Liver (tissue), 9 donors: ENCODE measurements around the gene NEURL1. TPM values are rescaled to one million over a fixed set of nuclear protein-coding genes. Genes with fewer than 3 reads are reported as not detected.

Source experiments
- DNase-seq: peaks from one replicate; pipeline ENCODE4 v3.0.0-alpha.2; 2017; ENCODE audit warnings: low spot score
- H3K27ac ChIP-seq, 2 donors: one replicate each; pipeline ENCODE4 v1.7.0; 2013; ENCODE audit warnings: inconsistent platforms in 2 of 2, low read length in 2 of 2, control low read depth in 1 of 2, low read depth in 1 of 2, mild to moderate bottlenecking in 1 of 2
- H3K27me3 ChIP-seq, 4 donors: one replicate each; pipeline versions ENCODE4 v1.6.1 to v1.7.0; 2013; ENCODE audit warnings: low read length in 3 of 4, inconsistent platforms in 1 of 4, mild to moderate bottlenecking in 1 of 4, moderate library complexity in 1 of 4; ENCODE audit not compliant: control insufficient read depth in 4 of 4, insufficient read depth in 4 of 4
- H3K36me3 ChIP-seq, 4 donors: one replicate each; pipeline versions ENCODE4 v1.6.1 to v1.7.0; 2013; ENCODE audit warnings: low read length in 3 of 4, mild to moderate bottlenecking in 3 of 4, low read depth in 1 of 4, moderate library complexity in 1 of 4; ENCODE audit not compliant: control insufficient read depth in 4 of 4, insufficient read depth in 3 of 4
- H3K4me1 ChIP-seq, 4 donors: one replicate each; pipeline versions ENCODE4 v1.6.1 to v1.7.0; 2013; ENCODE audit warnings: low read length in 3 of 4, mild to moderate bottlenecking in 3 of 4, moderate library complexity in 1 of 4; ENCODE audit not compliant: control insufficient read depth in 4 of 4, insufficient read depth in 4 of 4
- H3K4me3 ChIP-seq, 3 donors: one replicate each; pipeline versions ENCODE4 v1.6.1 to v1.7.0; 2013; ENCODE audit warnings: low read length in 3 of 3, control low read depth in 1 of 3, low read depth in 1 of 3, mild to moderate bottlenecking in 1 of 3
- H3K9ac ChIP-seq, 2 donors: one replicate each; pipeline ENCODE4 v1.7.0; 2013; ENCODE audit warnings: low read length in 2 of 2, mild to moderate bottlenecking in 2 of 2, moderate library complexity in 2 of 2, control low read depth in 1 of 2, low read depth in 1 of 2
- H3K9me3 ChIP-seq, 4 donors: one replicate each; pipeline versions ENCODE4 v1.6.1 to v1.7.0; 2013; ENCODE audit warnings: low read length in 3 of 4; ENCODE audit not compliant: control insufficient read depth in 4 of 4
- EGR1 ChIP-seq, 2 donors: IDR thresholded peaks; 2 replicates each; pipeline ENCODE4 v1.6.1; 2016 to 2018; ENCODE audit warnings: antibody characterized with exemption in 2 of 2, low read depth in 2 of 2
- FOXA1 ChIP-seq: IDR thresholded peaks from 2 replicates; pipeline ENCODE4 v1.6.1; 2016; ENCODE audit warnings: antibody characterized with exemption
- GABPA ChIP-seq, 2 donors: IDR thresholded peaks in 1 of 2; conservative IDR thresholded peaks in 1 of 2; 2 replicates each; pipeline ENCODE4 v1.6.1; 2016; ENCODE audit warnings: antibody characterized with exemption in 2 of 2, mild to moderate bottlenecking in 1 of 2, moderate library complexity in 1 of 2
- HNF4A ChIP-seq, 2 donors: conservative IDR thresholded peaks; 2 replicates each; pipeline ENCODE4 v1.6.1; 2016; ENCODE audit warnings: antibody characterized with exemption in 2 of 2, mild to moderate bottlenecking in 2 of 2
- HNF4G ChIP-seq: IDR thresholded peaks from 2 replicates; pipeline ENCODE4 v1.6.1; 2016; ENCODE audit warnings: antibody characterized with exemption
- RAD21 ChIP-seq, 2 donors: IDR thresholded peaks; 2 replicates each; pipeline ENCODE4 v1.6.1; 2016; ENCODE audit warnings: antibody characterized with exemption in 2 of 2, mild to moderate bottlenecking in 2 of 2
- REST ChIP-seq: IDR thresholded peaks from 2 replicates; pipeline ENCODE4 v1.6.1; 2016; ENCODE audit warnings: antibody characterized with exemption, mild to moderate bottlenecking
- RXRA ChIP-seq, 2 donors: IDR thresholded peaks; 2 replicates each; pipeline ENCODE4 v1.6.1; 2017 to 2018; ENCODE audit warnings: antibody characterized with exemption in 2 of 2, mild to moderate bottlenecking in 1 of 2
- YY1 ChIP-seq: IDR thresholded peaks from 2 replicates; pipeline ENCODE4 v1.6.1; 2016; ENCODE audit warnings: antibody characterized with exemption, mild to moderate bottlenecking
- WGBS: extraction: QIAGEN DNeasy Blood & Tissue Kit; methylation state at CpG from one replicate; pipeline ENCODE4 v1.1.7; 2013; 5-methylcytosine and 5-hydroxymethylcytosine counted together
- polyA plus RNA-seq, 2 donors: library from polyadenylated mRNA; stranded (reverse) in 1 of 2; unstranded in 1 of 2; fragments of 200-250 nt in 1 of 2; fragments of >200 nt in 1 of 2; fragmentation: Nextera tagmentation in 1 of 2; extraction: Ambion mirVana in 1 of 2; gene quantifications; one replicate each; pipeline versions ENCODE4 v1.2.1 to v1.2.3, GENCODE V29; 2013 to 2015
- total RNA-seq, 2 donors: library from RNA; depleted of rRNA; stranded (reverse); fragments of >200 nt; gene quantifications; one replicate each; pipeline ENCODE4 v1.2.3, GENCODE V29; 2014
- donor health status: healthy.
- donor health status: healthy.
- donor health status: healthy.
- donor health status: healthy.
- donor health status: healthy.

NEURL1 gene
- total and polyA plus RNA-seq, 4 donors = 0.11 to 3.9 (median 0.74) TPM

DNA sequence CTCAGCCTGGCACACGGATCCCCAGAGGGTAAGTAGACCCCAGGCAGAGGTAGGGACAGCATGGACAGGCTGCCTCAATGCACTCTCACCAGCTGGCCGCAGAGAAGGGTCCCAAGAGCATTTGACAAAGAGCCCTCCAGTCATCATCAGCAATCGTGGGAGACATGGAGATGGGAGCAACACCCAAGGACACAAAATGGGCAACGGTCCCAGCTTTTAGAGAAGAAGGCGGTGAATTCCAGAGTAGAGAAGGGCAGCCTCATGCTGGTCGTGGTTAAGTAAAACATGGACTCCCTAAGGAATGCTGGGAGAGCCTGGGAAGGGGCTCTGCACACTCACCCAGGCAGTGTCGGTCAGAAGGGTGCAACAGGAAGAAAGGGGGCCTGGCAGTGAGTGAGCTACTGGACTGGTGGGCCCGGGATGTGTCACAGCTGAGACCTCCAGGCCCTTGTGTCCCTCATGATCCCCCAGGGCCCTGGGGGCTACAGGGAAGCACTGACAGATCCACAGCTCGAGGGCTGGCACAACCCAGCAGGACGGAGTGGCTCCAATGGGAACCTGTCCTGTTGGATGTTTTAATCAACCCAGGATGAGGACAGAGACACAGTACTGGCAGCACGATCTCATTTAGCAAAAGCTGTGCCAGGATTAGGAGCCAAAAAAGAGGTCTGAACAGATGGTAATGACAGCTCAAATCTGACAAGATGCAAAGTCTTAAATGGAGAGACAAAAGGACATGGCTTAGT is 147.1 kb downstream of the NEURL1 start:
- H3K27me3 ChIP-seq = no peaks in the 10 kb centered on the region
- H3K36me3 ChIP-seq = peaks cover 0 to 4% (median 0%) of the 10 kb centered on the region in 4 donors
- no peaks in the 10 kb centered on the region for H3K9me3 ChIP-seq
- H3K4me1 ChIP-seq = peaks cover 0 to 22% (median 18%) of the 10 kb centered on the region in 4 donors
- 75% methylated on average over 11 of the region's 11 CpGs for WGBS
- no peak overlapping the region for H3K9ac ChIP-seq
- DNase-seq = no peak
- TF ChIP-seq REST = no peak
- TF ChIP-seq RAD21 (IDR thresholded peaks at IDR 0.05) = no peak
- TF ChIP-seq FOXA1 = no peak
- TF ChIP-seq YY1 = no peak
- TF ChIP-seq GABPA (IDR thresholded peaks at IDR 0.05 in 1 of 2, conservative IDR thresholded peaks at IDR 0.05 in 1 of 2) = no peak
- TF ChIP-seq RXRA (IDR thresholded peaks at IDR 0.05) = no peak
- H3K4me3 ChIP-seq = no peak overlapping the region
- H3K27ac ChIP-seq = no peak overlapping the region

- H3K27ac ChIP-seq = no peak overlapping the region
- H3K4me1 ChIP-seq = peaks cover 0 to 20% (median 17%) of the 10 kb centered on the region in 4 donors
- no peaks in the 10 kb centered on the region for H3K9me3 ChIP-seq
- H3K27me3 ChIP-seq = no peaks in the 10 kb centered on the region
- H3K36me3 ChIP-seq = peaks cover 0 to 8% (median 0%) of the 10 kb centered on the region in 4 donors
- TF ChIP-seq HNF4G (no peak), HNF4A (conservative IDR thresholded peaks at IDR 0.05) (no peak), EGR1 (IDR thresholded peaks at IDR 0.05; ENCODE audit: low read depth in 2 of 2) (no peak)
- DNase-seq = no peak
- H3K9ac ChIP-seq = no peak overlapping the region
- H3K4me3 ChIP-seq = no peak overlapping the region
- WGBS = 96% methylated on average over 4 of the region's 4 CpGs
Measured at GRCh38 chr10:103641326-103641725, 147.8 kb downstream of the NEURL1 start.

Other genes with a start within 250 kb of the NEURL1 start
- not detected for gene RPEL1, start 247.8 kb upstream of the NEURL1 start, total RNA-seq
- not detected for gene RPEL1, start 247.8 kb upstream of the NEURL1 start, polyA plus RNA-seq
- not detected for gene INA, start 216.6 kb upstream of the NEURL1 start, total RNA-seq
- not detected for gene INA, start 216.6 kb upstream of the NEURL1 start, polyA plus RNA-seq
- 1 to 10 TPM; 6.0 to 6.4 TPM for gene PCGF6, start 142.6 kb upstream of the NEURL1 start, total RNA-seq
- 1 to 10 TPM; 5.3 to 8.0 TPM for gene PCGF6, start 142.6 kb upstream of the NEURL1 start, polyA plus RNA-seq
- 1 to 10 TPM; 3.7 to 5.6 TPM for gene TAF5, start 125.7 kb upstream of the NEURL1 start, total RNA-seq
- 1 to 10 TPM in 1 of 2 donors, under 1 TPM in 1; 0.90 to 1.4 TPM for gene TAF5, start 125.7 kb upstream of the NEURL1 start, polyA plus RNA-seq
- 100 to 1,000 TPM in 1 of 2 donors, 10 to 100 TPM in 1; 74.7 to 190 TPM for gene ATP5MK, start 97.2 kb upstream of the NEURL1 start, total RNA-seq
- 100 to 1,000 TPM; 306 to 632 TPM for gene ATP5MK, start 97.2 kb upstream of the NEURL1 start, polyA plus RNA-seq
- 10 to 100 TPM; 11.1 to 20.9 TPM for gene PDCD11, start 97.1 kb upstream of the NEURL1 start, total RNA-seq
- 1 to 10 TPM; 8.3 to 8.5 TPM for gene PDCD11, start 97.1 kb upstream of the NEURL1 start, polyA plus RNA-seq
- gene CALHM2, start 41.3 kb upstream of the NEURL1 start, total RNA-seq = 1 to 10 TPM; 1.6 to 3.7 TPM
- gene CALHM2, start 41.3 kb upstream of the NEURL1 start, polyA plus RNA-seq = 1 to 10 TPM; 2.7 to 5.0 TPM
- not detected for gene CALHM1, start 34.8 kb upstream of the NEURL1 start, total RNA-seq
- not detected for gene CALHM1, start 34.8 kb upstream of the NEURL1 start, polyA plus RNA-seq
- gene CALHM3, start 14.5 kb upstream of the NEURL1 start, total RNA-seq = under 1 TPM in 1 of 2 donors, not detected in 1; 0.14 TPM
- gene CALHM3, start 14.5 kb upstream of the NEURL1 start, polyA plus RNA-seq = not detected